ENCODE data around the gene USB1. TPM values are rescaled to one million over a fixed set of nuclear protein-coding genes. Genes with fewer than 3 reads are reported as not detected.

USB1 gene
- total RNA-seq, 4 donors from 2014 or later = 20.7 to 43.5 (median 26.8) TPM

GRCh38 chr16:58021661-58022551 lies 20.7 kb downstream of the USB1 start:
- no peak for TF ChIP-seq CTCF (IDR thresholded peaks at IDR 0.05; ENCODE audit: low read depth)

- TF ChIP-seq CTCF (IDR thresholded peaks at IDR 0.05; ENCODE audit: low read depth) = no peak
Observed at GRCh38 chr16:58022601-58023371, 21.6 kb downstream of the USB1 start.

- no peak for TF ChIP-seq CTCF (IDR thresholded peaks at IDR 0.05; ENCODE audit: low read depth)
Observed at GRCh38 chr16:58024486-58025350, 23.5 kb downstream of the USB1 start.

GRCh38 chr16:58025351-58026138 lies 24.3 kb downstream of the USB1 start, which contains the start of gene MMP15:
MMP15 (plus strand) TSS chr16:58025754; CDS start chr16:58026351, 597 bp downstream.
- TF ChIP-seq CTCF (IDR thresholded peaks at IDR 0.05; ENCODE audit: low read depth) = no peak

- no peak for TF ChIP-seq CTCF (IDR thresholded peaks at IDR 0.05; ENCODE audit: low read depth)
Observed at GRCh38 chr16:58026139-58026704, 25.0 kb downstream of the USB1 start.

- no peak for TF ChIP-seq CTCF (IDR thresholded peaks at IDR 0.05; ENCODE audit: low read depth)
Observed at GRCh38 chr16:58026705-58027160, 25.5 kb downstream of the USB1 start.

Measured in subcutaneous adipose tissue (tissue), 4 donors.